Myocyte (in vitro differentiated cells): ENCODE measurements around the gene NABP1. TPM values are rescaled to one million over a fixed set of nuclear protein-coding genes. Genes with fewer than 3 reads are reported as not detected.

Experiments used
- DNase-seq: peaks from one replicate; pipeline ENCODE4 v3.0.0-alpha.2; 2012; ENCODE audit warnings: low read depth
- total RNA-seq: library from RNA; depleted of rRNA; stranded (reverse); fragments of >200 nt; gene quantifications from 2 replicates; pipeline ENCODE4 v1.2.3, GENCODE V29; 2014

The NABP1 gene
- total RNA-seq, 1 donor from 2014 or later: 30.8 TPM

DNA sequence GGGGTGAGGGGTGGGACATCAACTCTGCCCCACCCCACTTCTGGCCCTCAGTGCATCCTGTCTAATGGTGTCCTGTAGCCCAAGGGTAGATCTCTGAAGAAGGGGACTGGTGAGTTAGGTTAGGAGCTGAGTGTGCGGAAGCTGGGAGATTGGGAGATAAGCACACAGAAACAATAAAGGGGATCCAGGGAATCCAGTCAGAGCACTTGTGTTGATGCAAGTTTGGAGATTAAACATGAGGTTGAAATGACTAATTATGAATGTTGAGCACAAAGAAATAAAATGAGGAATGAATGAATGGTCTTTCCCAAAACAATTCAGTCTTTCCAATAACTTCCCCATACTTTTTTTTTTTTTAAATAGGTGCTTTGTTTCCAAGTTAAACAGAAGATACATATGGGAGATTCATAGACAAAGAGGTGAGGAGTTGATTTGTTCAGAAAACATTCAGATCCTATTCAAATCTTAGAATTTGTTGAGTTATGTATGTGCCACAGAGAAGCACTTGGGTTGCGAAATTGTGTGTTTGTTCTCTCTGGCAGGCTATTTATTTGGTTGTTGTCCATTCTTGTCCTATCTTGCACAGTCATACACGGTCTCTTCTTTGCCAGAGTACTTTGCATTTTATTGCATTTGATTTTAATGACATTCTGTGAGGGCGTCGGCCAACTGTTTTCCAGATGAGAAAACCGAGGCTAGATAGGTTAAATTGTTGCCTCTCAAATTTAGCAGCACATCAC is 31.6 kb upstream of the NABP1 start:
- no peak for DNase-seq

DNA sequence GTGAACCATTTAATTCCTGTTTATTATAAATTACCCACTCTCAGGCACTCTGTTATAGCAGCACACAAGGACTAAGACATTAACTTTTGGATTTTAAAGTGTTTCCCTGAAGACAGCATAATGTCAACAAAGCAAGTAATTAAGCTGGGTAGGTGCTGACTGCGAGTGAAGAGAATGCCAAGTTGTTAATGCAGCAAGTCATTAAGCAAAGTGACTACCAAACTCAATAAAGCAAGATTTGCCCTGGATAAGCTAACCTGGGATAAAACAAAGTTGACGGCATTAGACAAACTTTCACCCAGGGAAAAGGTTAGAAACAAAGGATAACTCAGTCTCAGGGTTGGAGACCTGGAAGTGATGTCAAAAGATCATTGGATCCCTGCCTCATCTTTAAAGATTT is 28.4 kb upstream of the NABP1 start:
- no peak for DNase-seq

DNA sequence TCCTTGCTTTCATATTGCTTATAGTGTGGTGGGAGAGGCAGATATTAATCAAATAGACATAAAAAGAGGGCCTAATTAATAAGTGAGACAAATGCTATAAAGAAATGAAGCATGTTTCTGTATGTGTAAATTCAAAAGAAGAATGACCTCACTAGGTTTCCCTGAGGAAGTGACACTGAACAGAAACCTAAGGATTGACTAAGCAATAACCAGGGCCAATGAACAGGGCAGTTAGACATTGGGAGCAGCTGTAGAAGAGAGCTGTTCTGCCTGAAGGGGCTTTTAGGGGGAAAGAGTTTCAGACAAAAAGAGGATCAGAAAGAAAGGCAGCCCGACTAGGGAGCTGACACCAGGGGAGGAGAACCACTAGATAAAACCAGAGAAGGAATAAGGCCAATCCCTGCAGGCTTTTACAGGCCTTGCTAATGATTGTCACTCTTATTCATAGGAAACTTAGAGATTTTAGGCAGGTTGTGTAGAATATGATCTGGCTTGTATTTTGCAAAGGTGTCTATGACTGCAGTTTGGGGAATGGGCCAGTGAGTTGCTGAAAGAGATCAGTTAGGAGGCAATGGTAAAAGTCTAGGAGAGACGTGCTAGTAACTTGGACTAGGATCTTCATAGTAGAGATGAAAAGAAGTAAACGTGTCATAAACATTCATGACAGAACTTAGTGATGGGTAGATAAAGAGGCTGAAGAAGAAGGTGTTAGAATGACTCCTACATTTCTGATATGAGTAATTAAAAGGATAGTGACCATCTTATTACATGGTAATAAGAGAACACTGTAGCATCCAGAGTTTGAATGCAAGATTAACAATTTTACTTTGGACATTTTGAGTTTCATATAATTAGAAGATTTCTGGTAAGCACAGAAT is 26.8 kb upstream of the NABP1 start:
- DNase-seq: no peak

DNA sequence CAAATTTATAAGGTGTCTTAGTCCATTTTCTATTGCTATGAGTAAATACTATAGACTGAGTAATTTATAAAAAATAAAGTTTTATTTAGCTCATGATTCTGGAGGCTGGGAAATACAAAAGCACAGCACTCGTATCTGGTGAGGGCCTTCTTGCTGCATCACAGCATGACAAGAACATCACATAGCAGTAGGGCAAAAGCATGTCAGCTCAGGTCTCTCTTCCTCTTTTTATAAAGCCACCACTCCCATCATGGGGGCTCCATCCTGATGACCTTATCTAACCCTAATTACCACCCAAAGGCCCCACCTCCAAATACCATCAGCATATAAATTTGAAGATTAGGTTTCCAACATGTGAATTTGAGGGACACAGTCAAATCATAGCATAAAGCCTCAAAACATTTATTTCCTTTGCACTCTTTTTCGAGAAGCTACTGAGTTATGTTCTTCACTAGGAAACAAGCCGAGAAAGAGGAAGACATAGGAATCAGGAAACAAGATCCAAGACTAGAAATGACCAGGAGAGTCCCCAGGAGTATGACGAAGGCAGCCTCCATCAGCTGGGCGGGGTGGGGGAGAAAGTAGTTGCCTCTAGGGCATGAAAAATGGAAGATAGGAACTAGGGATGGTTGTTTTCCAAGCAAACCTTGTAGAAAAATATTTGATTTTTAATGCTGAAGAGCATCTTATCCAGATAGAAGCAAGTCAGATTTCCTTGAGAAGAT is 24.1 kb upstream of the NABP1 start:
- no peak for DNase-seq

DNA sequence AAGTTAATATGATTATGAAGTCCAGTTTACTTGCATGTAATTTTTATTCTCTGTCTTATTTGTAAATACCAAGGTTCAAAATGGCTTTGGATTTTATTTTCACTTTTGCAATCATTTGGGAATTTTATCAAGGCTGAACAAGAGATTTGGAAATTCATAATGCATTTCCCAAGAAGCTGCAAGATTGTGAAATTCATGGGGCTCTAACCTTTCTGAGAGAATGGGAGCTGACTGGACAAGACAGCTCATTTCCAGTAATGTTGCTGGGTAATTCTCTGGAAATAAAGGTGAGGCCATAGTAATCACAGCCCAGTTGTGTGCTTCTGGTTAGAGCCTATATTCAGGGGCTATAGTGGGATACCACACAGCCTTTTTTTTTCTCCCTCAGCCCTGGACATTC is 21.5 kb upstream of the NABP1 start:
- DNase-seq: peak; percentile 56

DNA sequence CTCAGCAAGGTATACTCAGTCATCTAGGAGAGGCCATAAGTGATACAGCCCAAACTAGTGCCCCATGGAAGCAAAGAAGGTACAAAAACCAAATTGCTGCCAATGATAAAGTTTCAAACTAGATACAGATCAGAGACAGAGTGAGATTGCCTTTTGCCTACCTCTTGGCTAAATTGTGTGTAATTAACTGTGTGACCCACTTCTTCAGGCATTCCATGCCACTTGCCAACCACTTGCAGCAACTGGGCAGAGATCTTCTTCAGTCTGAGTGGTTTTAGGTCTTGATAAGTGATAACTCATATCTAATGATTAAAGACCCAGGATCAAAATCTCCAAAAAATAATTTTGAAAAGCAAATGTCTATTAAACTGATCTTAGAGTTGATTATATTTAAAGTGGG is 21.1 kb upstream of the NABP1 start:
- DNase-seq: no peak

DNA sequence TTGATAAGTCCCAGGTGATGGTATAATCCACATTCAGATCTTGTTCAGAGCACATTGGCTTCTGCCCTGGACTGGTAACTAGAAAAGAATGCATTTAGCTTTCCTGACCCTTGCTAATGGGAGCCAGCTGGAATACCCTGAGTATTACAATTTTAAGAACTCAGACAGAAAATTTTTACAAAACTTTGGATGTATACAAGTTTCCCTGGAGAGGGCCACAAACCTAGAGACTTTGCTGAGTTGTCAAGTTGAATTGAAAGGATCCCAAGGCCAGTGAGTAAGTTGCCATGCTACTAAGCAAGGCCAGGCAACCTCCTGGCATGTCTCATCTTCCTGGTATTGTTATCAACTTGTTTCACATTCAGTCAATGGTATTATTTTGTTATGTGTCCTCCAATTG is 20.0 kb upstream of the NABP1 start:
- DNase-seq: no peak

DNA sequence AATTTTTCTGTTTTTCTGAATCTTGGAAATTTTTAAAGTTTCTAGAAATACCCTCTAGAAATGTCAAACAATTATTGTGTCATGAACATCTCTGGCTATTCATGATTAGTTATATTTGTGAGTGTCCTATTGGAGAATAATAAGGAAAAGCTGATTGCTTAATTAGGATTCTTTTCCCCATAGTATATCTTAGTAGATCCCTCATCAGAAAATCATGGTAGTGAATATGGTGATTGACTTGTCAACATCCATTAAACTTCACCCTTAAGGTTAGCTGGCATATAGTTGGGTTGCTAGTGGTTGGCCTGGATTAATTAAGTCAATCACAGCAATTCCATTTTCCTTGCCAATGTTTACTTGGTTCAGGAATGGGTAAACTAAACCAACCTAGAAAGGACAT is 18.7 kb upstream of the NABP1 start:
- DNase-seq: no peak

DNA sequence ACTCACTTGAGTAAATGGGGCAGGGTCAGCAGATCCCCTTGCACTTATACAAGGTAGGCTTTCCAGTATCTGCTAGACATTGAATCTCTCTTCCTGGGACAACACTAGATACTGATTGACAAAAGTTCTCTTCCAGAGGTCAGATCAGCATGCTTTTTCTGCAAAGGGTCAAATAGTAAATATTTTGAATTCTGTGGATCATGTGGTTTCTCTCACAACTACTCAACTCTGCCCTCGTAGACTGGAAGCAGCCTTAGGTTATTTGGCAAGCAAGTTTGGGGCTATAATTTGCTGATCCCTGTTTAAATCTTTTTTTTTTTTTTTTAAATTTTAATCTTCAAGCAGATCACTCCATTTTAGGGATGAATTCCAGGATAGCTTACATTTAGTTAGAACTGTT is 17.4 kb upstream of the NABP1 start:
- DNase-seq: no peak

DNA sequence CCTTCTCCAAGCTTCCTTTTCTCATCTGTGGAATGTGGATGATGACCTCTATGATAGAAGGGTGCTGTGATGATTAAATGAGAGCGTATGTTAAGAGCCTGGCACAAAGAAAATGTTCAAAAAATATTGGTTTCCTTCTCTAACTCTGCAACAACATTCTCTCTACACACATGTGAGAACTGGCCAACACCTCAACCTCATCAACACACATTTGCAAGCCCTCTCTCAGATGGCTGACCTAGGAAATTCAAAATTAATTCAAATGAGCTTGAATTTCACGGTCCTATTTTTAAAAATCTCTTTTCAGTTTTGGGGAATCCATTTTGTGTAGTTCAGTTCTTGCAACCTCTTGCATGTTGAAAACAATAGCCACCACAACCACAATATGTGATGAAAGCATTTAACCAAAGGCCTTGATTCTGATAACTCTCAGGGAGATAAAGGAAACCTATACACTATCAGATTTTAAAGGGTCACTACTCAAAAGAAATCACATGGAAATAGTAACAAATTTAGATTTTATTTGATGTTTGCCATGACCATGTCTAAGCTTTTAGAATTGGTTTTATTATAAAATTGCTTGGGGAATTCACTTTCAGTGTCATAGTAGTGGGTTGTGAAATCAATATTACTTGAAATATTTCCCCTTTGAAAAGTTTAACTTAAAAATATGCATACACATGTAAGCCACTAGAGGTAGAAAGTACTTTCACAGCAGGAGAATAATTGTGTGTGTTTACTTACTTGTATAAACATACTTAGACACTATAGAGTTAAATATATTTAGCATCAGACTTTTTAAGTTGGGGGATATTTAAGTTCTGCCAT is 16.6 kb upstream of the NABP1 start:
- DNase-seq: no peak

DNA sequence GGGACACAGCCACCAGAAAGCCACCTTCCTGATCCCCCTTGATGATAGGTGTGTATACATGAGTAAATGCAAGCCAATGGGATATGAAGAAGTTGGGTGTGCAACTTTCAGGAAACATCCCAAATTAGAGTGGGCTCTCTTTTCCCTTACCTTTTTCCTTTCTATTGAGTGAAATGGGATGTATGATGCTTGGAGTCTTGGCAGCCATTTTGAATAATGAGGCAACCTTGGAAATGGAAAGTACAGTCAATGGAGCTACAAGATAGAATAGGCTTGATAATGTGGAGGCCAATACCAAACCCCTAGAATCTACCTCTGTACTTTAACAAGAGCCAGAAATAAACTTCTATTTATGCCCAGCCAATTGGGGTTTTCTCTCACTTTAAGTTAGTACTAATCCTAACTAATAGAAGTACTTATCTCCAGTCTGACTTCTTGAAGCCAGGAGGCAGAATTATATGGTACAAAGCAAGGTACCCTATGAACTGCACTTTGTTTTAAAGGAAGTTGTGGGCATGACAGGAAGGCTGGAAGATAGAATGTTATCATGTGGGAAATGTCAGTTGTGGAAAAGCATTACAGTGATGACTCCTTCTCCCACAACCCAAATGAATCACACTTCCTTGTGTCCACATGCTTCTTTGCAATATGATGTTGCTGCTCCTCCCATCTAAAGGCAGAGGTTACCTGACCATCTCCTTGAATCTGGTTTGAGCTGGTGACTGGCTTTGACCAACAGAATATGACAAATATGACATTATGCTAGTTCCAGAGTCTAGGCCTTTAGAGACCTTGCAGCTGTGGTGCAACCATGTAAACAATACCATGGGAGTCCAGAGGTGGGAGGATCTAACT is 12.9 kb upstream of the NABP1 start:
- DNase-seq: no peak

DNA sequence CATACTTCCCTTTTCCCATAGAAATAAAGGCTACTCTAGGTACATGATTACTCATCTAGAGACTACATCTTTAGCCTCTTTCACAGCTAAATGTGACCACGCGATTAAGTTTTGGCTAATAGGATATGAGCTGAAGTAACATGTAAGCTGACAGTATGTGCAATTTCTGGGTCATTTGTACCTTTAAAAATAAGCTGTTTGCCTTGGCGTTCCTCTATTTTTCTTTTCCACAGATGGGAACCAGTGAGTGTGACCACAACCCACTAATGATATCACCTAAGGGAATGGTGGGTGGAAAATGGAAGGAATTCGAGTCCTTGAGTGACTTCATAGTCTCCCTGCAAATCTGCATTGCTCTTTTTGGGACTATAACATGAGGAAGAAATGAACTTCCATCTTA is 11.7 kb upstream of the NABP1 start:
- DNase-seq: no peak

DNA sequence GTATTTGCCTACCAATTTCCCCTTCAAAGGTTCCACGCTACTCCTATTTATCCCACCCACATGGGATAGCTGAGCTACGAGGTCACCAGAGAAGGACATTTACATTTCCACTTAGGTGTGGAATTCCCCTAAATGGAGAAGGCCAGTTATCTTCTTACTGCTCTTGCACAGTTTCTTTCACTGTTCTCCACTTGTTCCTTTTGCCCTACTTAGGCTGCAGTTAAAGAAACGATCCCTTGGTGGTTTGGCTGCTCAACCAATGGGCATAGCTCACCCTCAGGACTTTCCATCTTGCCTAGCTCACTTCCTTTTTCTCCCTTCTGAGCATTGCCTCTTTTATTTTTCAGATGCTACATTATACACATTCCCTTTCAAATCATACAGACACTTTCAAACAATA is 11.2 kb upstream of the NABP1 start:
- no peak for DNase-seq

DNA sequence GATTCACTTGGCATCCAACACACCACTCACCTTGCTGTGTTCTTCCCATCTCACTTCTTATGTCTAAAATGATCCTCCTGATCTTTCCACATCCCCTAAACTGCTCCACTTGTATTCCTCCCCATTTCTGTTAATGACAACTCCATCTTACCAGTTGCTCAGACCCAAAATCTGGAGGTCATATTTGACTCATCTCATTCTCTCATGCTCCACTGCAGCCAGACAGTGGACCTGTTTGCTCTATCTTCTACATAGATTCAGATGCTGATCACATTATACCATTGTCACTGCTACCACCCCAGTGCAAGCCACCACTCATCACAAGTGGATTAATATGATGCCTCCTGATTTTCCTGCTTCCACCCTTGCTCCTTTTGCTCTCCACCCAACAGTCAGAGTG is 7.9 kb upstream of the NABP1 start:
- no peak for DNase-seq

DNA sequence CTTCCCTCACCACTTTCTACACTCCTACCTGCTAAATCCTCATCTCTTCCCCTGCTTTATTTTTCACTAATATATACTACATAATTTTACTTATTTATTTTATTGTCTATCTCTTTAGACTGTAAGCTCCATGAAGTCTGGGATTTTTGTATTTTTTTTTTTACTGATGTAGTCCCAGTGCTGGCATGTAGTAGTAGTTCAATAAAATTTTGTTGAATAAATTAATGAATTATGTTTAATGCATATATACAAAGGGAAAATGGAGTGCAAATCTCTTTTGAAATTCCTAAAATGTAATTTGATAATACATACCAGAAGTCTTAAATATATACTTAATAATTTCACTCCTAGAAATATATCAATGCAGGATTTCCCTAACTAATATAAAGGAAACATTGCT is 7.1 kb upstream of the NABP1 start:
- DNase-seq: no peak

DNA sequence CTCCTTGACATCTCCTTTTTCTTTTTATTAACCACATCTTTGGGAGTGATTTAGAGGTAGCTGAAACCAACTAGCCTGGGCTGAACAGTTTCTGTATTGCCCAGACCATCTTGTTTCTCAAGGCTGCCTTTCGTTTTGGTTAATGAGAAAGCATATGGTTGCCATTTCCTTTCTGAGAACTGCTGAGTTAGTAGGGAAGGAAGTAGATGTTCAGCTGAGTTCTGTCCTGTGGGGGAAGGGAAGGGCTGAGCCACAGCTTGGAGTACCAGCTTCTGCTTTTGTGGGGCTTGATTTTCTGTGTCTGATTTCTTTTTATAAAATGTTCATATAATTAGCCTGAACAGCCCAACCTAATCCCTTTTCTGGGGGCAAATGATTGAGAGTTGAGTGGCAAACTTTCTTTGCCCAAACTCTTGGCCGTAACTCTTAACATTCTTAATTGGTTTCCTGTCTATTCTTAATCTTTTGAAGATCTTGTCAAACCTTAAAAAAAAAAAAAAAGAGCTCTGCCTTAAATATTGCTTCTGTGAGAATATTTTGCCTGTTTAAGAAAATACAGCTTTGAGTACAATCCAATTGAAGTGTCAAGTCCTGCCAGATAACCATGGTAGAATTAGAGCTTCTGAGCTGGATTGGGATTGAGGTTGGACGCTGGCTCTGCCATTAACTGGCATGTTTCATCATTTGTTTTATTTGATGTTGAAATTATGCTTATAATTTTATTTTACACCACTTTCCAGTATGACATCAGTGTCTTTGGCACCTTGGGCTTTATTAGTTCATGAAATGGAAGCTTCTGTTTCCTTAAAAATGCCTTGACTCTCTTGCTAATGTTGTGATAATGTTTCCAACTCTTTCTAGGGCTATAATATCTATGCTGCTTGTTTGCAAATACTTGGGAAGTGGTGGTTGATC is 1.9 kb upstream of the NABP1 start:
- DNase-seq: no peak

DNA sequence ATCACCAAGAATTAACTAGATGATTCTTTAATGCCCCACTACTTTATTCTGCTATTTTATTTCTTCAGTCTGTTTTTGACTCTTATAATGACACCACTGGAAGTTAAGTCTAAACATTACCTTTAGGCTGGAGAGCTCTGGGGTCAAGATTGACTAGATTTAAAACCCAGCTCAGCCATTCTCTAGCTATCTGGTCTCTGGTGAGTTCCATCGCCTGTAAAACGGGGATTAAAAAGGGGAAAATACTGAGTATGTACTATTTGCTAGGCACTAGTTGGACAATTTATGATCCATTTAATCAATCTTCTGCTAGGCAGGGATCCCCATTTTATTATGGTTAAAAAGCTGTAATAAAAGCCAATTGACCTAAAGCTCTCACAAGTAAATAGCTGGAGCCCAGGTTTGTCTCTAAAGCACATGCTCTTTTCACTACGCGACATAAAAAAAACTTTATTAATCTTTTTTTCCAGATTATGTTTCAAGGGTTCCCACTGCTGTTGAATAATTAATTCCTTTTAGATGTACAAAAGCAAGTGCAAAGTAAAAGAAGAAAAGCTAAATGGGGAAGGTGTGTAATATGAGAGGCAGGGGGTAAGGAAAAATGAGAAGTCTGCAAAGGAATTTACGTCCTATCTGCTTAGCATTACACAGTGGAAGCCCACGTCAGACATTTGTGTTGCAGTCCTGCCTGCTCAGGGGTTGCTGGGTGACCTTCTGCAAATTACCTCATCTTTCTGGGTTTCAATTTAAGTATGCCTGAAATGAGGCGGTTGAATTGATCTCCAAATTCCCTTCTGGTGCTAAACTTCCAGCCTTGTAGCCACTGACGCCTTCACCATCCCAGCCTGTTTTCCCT is 918 bp upstream of the NABP1 start:
- peak; percentile 67 for DNase-seq

DNA sequence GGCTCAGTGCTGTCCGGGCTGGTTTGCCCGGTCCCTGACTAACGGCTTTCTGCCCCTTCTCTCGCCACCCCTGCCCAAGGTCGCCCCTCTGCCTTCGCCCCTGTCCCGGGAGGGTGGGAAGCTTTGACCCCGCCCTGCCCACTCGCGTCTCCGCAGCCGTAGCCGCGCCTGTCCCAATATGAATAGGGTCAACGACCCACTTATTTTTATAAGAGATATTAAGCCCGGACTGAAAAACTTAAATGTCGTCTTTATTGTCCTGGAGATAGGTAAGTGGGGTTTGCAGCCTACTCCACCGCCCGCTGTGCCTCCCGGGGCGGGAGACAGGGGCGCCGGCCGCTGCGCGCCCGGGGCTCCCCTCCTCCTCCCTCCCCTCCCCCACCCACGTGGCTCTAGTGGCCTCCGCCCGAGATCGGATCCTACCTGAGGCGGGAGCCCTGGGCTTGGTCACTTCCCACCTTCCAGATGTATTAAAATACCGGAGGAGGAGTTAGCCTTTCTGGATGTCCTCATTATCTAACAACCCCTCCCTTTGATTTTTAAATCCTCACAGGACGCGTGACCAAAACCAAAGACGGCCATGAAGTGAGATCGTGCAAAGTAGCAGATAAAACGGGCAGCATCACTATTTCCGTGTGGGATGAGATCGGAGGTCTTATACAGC is 633 bp downstream of the NABP1 start:
- DNase-seq: peak; percentile 69
